OCI-LY7 (cell line): ENCODE data around the gene UNKL.

Source experiments
- CTCF ChIP-seq: fragments of 200-600 bp; sonication (generic); conservative IDR thresholded peaks from 2 replicates; pipeline ENCODE4 v1.5.1; 2014; ENCODE audit warnings: mild to moderate bottlenecking, antibody characterized with exemption, low read length, moderate library complexity, mixed read lengths
- EZH2phosphoT487 ChIP-seq: fragments of 200-600 bp; sonication (generic); IDR thresholded peaks from 2 replicates; pipeline ENCODE4 v1.6.1; 2018; ENCODE audit warnings: low read depth, borderline replicate concordance, mild to moderate bottlenecking, mixed run types, antibody characterized with exemption, low read length, moderate library complexity, mixed read lengths

- TF ChIP-seq CTCF (no peak), EZH2phosphoT487 (no peak)
Measured at GRCh38 chr16:1457489-1458245, 43.2 kb upstream of the UNKL start.
